Neural progenitor cell (in vitro differentiated cells): Measurements from ENCODE around the gene GID4. TPM values are rescaled to one million over a fixed set of nuclear protein-coding genes. Genes with fewer than 3 reads are reported as not detected.

ENCODE experiments used
- DNase-seq: peaks from one replicate; pipeline ENCODE4 v3.0.0-alpha.2; 2016; ENCODE audit warnings: low spot score
- H2AFZ ChIP-seq: fragments of 200-600 bp; sonication (generic); replicated peaks from 2 replicates; pipeline ENCODE4 v1.6.1; 2016; ENCODE audit warnings: antibody characterized with exemption
- H3F3A ChIP-seq: fragments of 200-600 bp; sonication (generic); 2 replicates; pipeline ENCODE4 v1.6.1; 2016; ENCODE audit warnings: antibody characterized with exemption, low read depth
- H3K27ac ChIP-seq: fragments of 200-600 bp; sonication (generic); 2 replicates; pipeline ENCODE4 v1.5.1; 2016; ENCODE audit warnings: mild to moderate bottlenecking
- H3K27me3 ChIP-seq: fragments of 200-600 bp; sonication (generic); 2 replicates; pipeline ENCODE4 v1.6.1; 2016; ENCODE audit warnings: mild to moderate bottlenecking, moderate library complexity
- H3K36me3 ChIP-seq: fragments of 200-600 bp; sonication (generic); 2 replicates; pipeline ENCODE4 v1.5.1; 2016
- H3K4me1 ChIP-seq: fragments of 200-600 bp; sonication (generic); 2 replicates; pipeline ENCODE4 v1.6.1; 2016; ENCODE audit warnings: mixed run types
- H3K4me2 ChIP-seq: fragments of 200-600 bp; sonication (generic); 2 replicates; pipeline ENCODE4 v1.6.1; 2016
- H3K4me3 ChIP-seq: fragments of 200-600 bp; sonication (generic); 2 replicates; pipeline ENCODE4 v1.5.1; 2016
- H3K79me2 ChIP-seq: fragments of 200-600 bp; sonication (generic); 2 replicates; pipeline ENCODE4 v1.6.1; 2016; ENCODE audit warnings: low read depth
- H3K9ac ChIP-seq: fragments of 200-600 bp; sonication (generic); 2 replicates; pipeline ENCODE4 v1.6.1; 2016
- H3K9me3 ChIP-seq: fragments of 200-600 bp; sonication (generic); 2 replicates; pipeline ENCODE4 v1.5.1; 2016; ENCODE audit warnings: low read depth
- H4K20me1 ChIP-seq: fragments of 200-600 bp; sonication (generic); 2 replicates; pipeline ENCODE4 v1.6.1; 2016; ENCODE audit warnings: low read depth
- H3K27ac Mint-ChIP-seq: 3 replicates; pipeline ENCODE4 v1.8.0; 2021; ENCODE audit warnings: mixed read lengths
- H3K27me3 Mint-ChIP-seq: 2 replicates; pipeline ENCODE4 v1.8.0; 2022; ENCODE audit warnings: low read depth, mild to moderate bottlenecking, inconsistent platforms, moderate library complexity, mixed read lengths; ENCODE audit not compliant: insufficient read depth
- H3K36me3 Mint-ChIP-seq: 3 replicates; pipeline ENCODE4 v1.8.0; 2021; ENCODE audit warnings: mixed read lengths
- H3K4me1 Mint-ChIP-seq: 3 replicates; pipeline ENCODE4 v1.8.0; 2021; ENCODE audit warnings: mixed read lengths
- H3K4me3 Mint-ChIP-seq: 3 replicates; pipeline ENCODE4 v1.8.0; 2021; ENCODE audit warnings: mild to moderate bottlenecking, moderate library complexity, mixed read lengths
- H3K9me3 Mint-ChIP-seq: 3 replicates; pipeline ENCODE4 v1.8.0; 2020; ENCODE audit warnings: mixed read lengths
- EZH2 ChIP-seq: fragments of 200-600 bp; sonication (generic); IDR thresholded peaks from 2 replicates; pipeline ENCODE4 v1.6.1; 2017; ENCODE audit warnings: antibody characterized with exemption, mild to moderate bottlenecking, moderate library complexity
- EZH2phosphoT487 ChIP-seq: fragments of 200-600 bp; sonication (generic); IDR thresholded peaks from 2 replicates; pipeline ENCODE4 v1.6.1; 2017; ENCODE audit warnings: antibody characterized with exemption
- total RNA-seq: library from RNA; depleted of rRNA; stranded (reverse); fragments of >200 nt; gene quantifications from 2 replicates; pipeline ENCODE4 v1.2.3, GENCODE V29; 2015; ENCODE audit warnings: low replicate concordance
- TF ChIP-seq, protein P1 (sequence below): fragments of 200-600 bp; sonication (generic); IDR thresholded peaks from 2 replicates; pipeline ENCODE4 v1.5.1; 2017; ENCODE audit warnings: antibody characterized with exemption, mild to moderate bottlenecking

The GID4 gene
- total RNA-seq, 1 donor from 2014 or later = 10.6 TPM

DNA sequence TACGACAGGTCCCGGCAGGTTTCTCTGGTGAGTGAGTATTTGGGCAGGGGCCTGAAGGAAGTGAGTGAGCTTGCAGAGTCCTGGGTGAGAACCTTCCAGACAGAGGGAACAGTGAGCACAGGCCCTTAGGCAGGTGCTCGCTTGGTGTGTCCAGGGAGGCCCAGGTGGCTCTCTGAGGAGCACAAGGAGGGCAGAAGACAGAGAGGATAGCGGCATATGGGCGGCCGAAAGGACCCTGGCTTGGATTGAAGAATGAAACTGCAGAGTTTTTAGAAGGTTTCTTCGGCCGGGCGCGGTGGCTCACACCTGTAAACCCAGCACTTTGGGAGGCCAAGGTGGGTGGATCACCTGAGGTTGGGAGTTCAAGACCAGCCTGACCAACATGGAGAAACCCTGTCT is 55.2 kb downstream of the GID4 start:
- H4K20me1 ChIP-seq = no peaks in the 10 kb centered on the region
- peaks cover 18% of the 10 kb centered on the region for H3K36me3 Mint-ChIP-seq
- no peaks in the 10 kb centered on the region for H3K27me3 ChIP-seq
- no peaks in the 10 kb centered on the region for H3K9me3 ChIP-seq
- no peaks in the 10 kb centered on the region for H3K4me1 Mint-ChIP-seq
- no peaks in the 10 kb centered on the region for H3K4me1 ChIP-seq
- no peaks in the 10 kb centered on the region for H3F3A ChIP-seq
- TF ChIP-seq EZH2phosphoT487 (no peak), EZH2 (no peak)
- TF ChIP-seq, protein P1, sequence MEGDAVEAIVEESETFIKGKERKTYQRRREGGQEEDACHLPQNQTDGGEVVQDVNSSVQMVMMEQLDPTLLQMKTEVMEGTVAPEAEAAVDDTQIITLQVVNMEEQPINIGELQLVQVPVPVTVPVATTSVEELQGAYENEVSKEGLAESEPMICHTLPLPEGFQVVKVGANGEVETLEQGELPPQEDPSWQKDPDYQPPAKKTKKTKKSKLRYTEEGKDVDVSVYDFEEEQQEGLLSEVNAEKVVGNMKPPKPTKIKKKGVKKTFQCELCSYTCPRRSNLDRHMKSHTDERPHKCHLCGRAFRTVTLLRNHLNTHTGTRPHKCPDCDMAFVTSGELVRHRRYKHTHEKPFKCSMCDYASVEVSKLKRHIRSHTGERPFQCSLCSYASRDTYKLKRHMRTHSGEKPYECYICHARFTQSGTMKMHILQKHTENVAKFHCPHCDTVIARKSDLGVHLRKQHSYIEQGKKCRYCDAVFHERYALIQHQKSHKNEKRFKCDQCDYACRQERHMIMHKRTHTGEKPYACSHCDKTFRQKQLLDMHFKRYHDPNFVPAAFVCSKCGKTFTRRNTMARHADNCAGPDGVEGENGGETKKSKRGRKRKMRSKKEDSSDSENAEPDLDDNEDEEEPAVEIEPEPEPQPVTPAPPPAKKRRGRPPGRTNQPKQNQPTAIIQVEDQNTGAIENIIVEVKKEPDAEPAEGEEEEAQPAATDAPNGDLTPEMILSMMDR = no peak
- no peak overlapping the region for H3K4me3 ChIP-seq
- no peak overlapping the region for H3K4me2 ChIP-seq
- DNase-seq = no peak
- H3K4me3 Mint-ChIP-seq = no peak overlapping the region
- no peaks in the 10 kb centered on the region for H3K36me3 ChIP-seq
- H3K9ac ChIP-seq = no peak overlapping the region
- H2AFZ ChIP-seq = no peak overlapping the region
- H3K27ac ChIP-seq = no peak overlapping the region
- H3K27ac Mint-ChIP-seq = no peak overlapping the region
- peaks cover 4% of the 10 kb centered on the region for H3K79me2 ChIP-seq
- peaks cover 2% of the 10 kb centered on the region for H3K27me3 Mint-ChIP-seq
- H3K9me3 Mint-ChIP-seq = no peaks in the 10 kb centered on the region

DNA sequence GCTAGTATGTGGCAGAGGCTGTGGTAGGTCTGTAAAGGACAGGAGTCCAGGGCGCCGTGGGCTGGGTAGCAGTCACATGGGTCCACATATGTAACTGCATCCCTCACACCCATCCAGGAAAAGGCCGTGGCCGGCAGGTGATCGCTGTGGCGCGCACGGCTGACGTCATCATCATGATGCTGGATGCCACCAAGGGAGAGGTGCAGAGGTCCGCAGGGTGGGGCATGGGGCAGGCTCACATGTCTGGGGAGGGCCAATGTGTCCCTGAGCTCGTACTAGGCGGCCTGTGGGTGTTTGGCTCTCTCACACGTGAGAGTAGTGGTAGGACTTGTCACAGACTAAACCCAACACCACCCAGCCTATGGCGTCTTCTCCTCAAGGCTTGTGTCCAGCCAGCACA is 60.3 kb downstream of the GID4 start:
- Mint-ChIP-seq H3K27me3 (no peaks in the 10 kb centered on the region), H3K4me3 (no peak overlapping the region), H3K9me3 (no peaks in the 10 kb centered on the region), H3K27ac (no peak overlapping the region), H3K4me1 (no peaks in the 10 kb centered on the region), H3K36me3 (peaks cover 13% of the 10 kb centered on the region)
- no peaks in the 10 kb centered on the region for H3F3A ChIP-seq
- no peaks in the 10 kb centered on the region for H3K9me3 ChIP-seq
- no peaks in the 10 kb centered on the region for H3K36me3 ChIP-seq
- no peaks in the 10 kb centered on the region for H3K27me3 ChIP-seq
- H4K20me1 ChIP-seq = no peaks in the 10 kb centered on the region
- DNase-seq = no peak
- TF ChIP-seq EZH2phosphoT487 (no peak), EZH2 (no peak)
- TF ChIP-seq, protein P1 = no peak
- H2AFZ ChIP-seq = no peak overlapping the region
- no peak overlapping the region for H3K4me2 ChIP-seq
- no peaks in the 10 kb centered on the region for H3K79me2 ChIP-seq
- H3K27ac ChIP-seq = no peak overlapping the region
- no peak overlapping the region for H3K9ac ChIP-seq
- H3K4me3 ChIP-seq = no peak overlapping the region
- H3K4me1 ChIP-seq = no peaks in the 10 kb centered on the region

DNA sequence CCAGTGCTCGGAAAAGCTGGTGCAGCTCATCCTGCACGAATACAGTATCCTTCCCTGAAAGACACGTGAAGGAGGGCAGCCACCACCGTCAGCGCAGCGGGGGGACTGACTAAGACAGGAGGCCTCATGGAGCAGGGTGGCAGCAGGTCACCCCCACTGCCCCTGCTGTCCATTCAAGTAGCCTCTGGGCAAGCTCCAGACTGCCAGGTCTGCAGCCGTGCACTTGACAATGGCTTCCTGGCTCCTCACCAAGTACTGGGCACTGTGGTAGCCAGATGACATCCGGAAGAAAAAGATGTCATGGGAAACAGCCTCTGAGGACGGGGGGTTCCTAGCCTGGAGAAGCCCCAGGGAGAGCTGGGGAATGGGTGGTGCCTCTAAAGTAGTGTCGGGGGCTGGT is 61.4 kb downstream of the GID4 start:
- H3K4me3 Mint-ChIP-seq = no peak overlapping the region
- Histone ChIP-seq H2AFZ (no peak overlapping the region), H3K79me2 (no peaks in the 10 kb centered on the region), H3K27ac (no peak overlapping the region), H3K4me3 (no peak overlapping the region), H3K4me2 (no peak overlapping the region), H3F3A (no peaks in the 10 kb centered on the region), H3K27me3 (no peaks in the 10 kb centered on the region), H3K9ac (no peak overlapping the region), H3K4me1 (no peaks in the 10 kb centered on the region), H3K9me3 (no peaks in the 10 kb centered on the region), H3K36me3 (no peaks in the 10 kb centered on the region), H4K20me1 (no peaks in the 10 kb centered on the region)
- H3K36me3 Mint-ChIP-seq = peaks cover 13% of the 10 kb centered on the region
- H3K4me1 Mint-ChIP-seq = no peaks in the 10 kb centered on the region
- TF ChIP-seq EZH2phosphoT487 = no peak
- no peak for TF ChIP-seq EZH2
- TF ChIP-seq, protein P1 = no peak
- no peaks in the 10 kb centered on the region for H3K9me3 Mint-ChIP-seq
- no peak for DNase-seq
- H3K27me3 Mint-ChIP-seq = no peaks in the 10 kb centered on the region
- no peak overlapping the region for H3K27ac Mint-ChIP-seq

DNA sequence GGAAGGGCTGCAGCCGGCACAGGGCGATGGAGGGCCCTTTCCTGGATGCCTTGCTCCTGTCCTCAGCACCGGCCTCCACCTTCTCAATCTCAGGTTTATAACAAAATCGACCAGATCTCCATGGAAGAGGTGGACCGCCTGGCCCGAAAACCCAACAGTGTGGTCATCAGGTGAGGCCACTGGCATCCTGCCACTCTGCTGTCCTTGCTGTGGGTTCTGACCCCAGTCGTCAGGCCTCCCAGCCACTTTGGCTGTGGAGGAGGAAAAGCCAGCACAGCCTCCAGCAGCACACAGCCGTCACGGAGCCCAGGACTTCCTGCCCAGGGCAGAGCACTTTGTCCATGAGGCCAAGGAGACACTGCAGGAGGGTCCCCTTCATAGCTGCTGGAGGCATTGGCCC is 62.6 kb downstream of the GID4 start:
- Mint-ChIP-seq H3K4me3 (no peak overlapping the region), H3K9me3 (no peaks in the 10 kb centered on the region), H3K36me3 (peaks cover 10% of the 10 kb centered on the region), H3K4me1 (no peaks in the 10 kb centered on the region), H3K27me3 (peaks cover under 1% of the 10 kb centered on the region), H3K27ac (no peak overlapping the region)
- no peak overlapping the region for H3K4me2 ChIP-seq
- no peak overlapping the region for H3K4me3 ChIP-seq
- no peaks in the 10 kb centered on the region for H3F3A ChIP-seq
- no peak for DNase-seq
- H3K27ac ChIP-seq = no peak overlapping the region
- H2AFZ ChIP-seq = no peak overlapping the region
- no peaks in the 10 kb centered on the region for H3K4me1 ChIP-seq
- TF ChIP-seq, protein P1 = no peak
- no peak for TF ChIP-seq EZH2phosphoT487
- no peak for TF ChIP-seq EZH2
- H3K27me3 ChIP-seq = no peaks in the 10 kb centered on the region
- H3K9ac ChIP-seq = no peak overlapping the region
- no peaks in the 10 kb centered on the region for H4K20me1 ChIP-seq
- no peaks in the 10 kb centered on the region for H3K79me2 ChIP-seq
- no peaks in the 10 kb centered on the region for H3K36me3 ChIP-seq
- no peaks in the 10 kb centered on the region for H3K9me3 ChIP-seq
